ENCODE results near the gene PTPN6. TPM values are rescaled to one million over a fixed set of nuclear protein-coding genes. Genes with fewer than 3 reads are reported as not detected.

The PTPN6 gene
- total and polyA plus RNA-seq, 9 of the 15 experiments (the other 6 are each of a cell fraction or from before 2014, with no cell fraction given): 1.5 to 5.1 (median 3.9) TPM

- ChIA-PET POLR2A (interaction anchor here (0.5 to 1.3 kb wide), 2 partner anchors 41 kb away, joined by 3 read pairs; no protein-coding TSS in a partner anchor), CTCF (ENCODE audit: low intra/inter-chr PET ratio) (no interaction called here)
- Histone ChIP-seq H2AFZ (ENCODE audit: low read depth, low read length) (peak overlapping the region; percentile 98), H3K9me1 (ENCODE audit: control insufficient read depth, insufficient read depth, low read length) (no peaks in the 10 kb centered on the region), H3K27ac (ENCODE audit: extremely low read depth, low read depth, low read length) (0 out of 3 replicates have a peak overlapping the region, but pooled peaks have one; percentile 83), H3K9ac (ENCODE audit: insufficient read depth in 1 of 2, low read depth in 2 of 2, low read length in 2 of 2) (peak overlapping the region in 1 of 2 experiments; percentile 79; a peak in 1 of 4 replicates), H3K9me3 (replicated peaks; ENCODE audit: control insufficient read depth, insufficient read depth, low read depth, low read length) (no peaks in the 10 kb centered on the region; the same call in 1 of the 2 replicates), H4K20me1 (replicated peaks; ENCODE audit: control insufficient read depth, insufficient read depth, low read length) (no peaks in the 10 kb centered on the region), H3K27me3 (ENCODE audit: control insufficient read depth in 2 of 2, insufficient read depth in 2 of 2, low read length in 2 of 2) (no peaks in the 10 kb centered on the region), H3K4me3 (no peak overlapping the region), H3K79me2 (ENCODE audit: control insufficient read depth, insufficient read depth, low read length) (no peaks in the 10 kb centered on the region), H3K36me3 (ENCODE audit: control insufficient read depth, insufficient read depth, low read length) (no peaks in the 10 kb centered on the region), H3K4me2 (ENCODE audit: insufficient read depth, low read length) (peak overlapping the region; percentile 96; the same call in 1 of the 2 replicates), H3K4me1 (replicated peaks in 1 of 2; ENCODE audit: control insufficient read depth in 2 of 2, insufficient read depth in 2 of 2, low read length in 2 of 2) (peaks cover 13 to 25% of the 10 kb centered on the region in 2 experiments)
- WGBS (ENCODE audit: insufficient coverage, low coverage, missing lambda C conversion rate): 83% methylated on average over 1 of the region's 1 CpG
- FAIRE-seq (no peak), DNase-seq (ENCODE audit: extremely low read depth in 1 of 4, low spot score in 3 of 4) (no peak), ATAC-seq (no peak)
- intact Hi-C loops (cut with micrococcal nuclease) (no loop called here), in situ Hi-C loops (cut with MboI) (no loop called here)
- BruUV-seq (replicated peaks): no TSS peak
- TF ChIP-seq GABPB2 (CRISPR knock-in tag; conservative IDR thresholded peaks at IDR 0.05) (no peak), U2AF2 (optimal IDR thresholded peaks at IDR 0.05; ENCODE audit: low read depth, low read length) (no peak), USF1 (CRISPR knock-in tag; IDR thresholded peaks at IDR 0.05) (no peak), UBTF (IDR thresholded peaks at IDR 0.05; ENCODE audit: borderline replicate concordance in 1 of 2, low read depth in 2 of 2, low read length in 2 of 2) (no peak), ZNF124 (CRISPR knock-in tag; IDR thresholded peaks at IDR 0.05) (no peak), ADNP (tag; IDR thresholded peaks at IDR 0.05) (no peak), RERE (CRISPR knock-in tag; IDR thresholded peaks at IDR 0.05; ENCODE audit: borderline replicate concordance) (no peak), DMBX1 (CRISPR knock-in tag; IDR thresholded peaks at IDR 0.05; ENCODE audit: borderline replicate concordance) (no peak), NCOA6 (IDR thresholded peaks at IDR 0.05) (no peak), TEAD4 (IDR thresholded peaks at IDR 0.05; ENCODE audit: low read length) (no peak), TEAD4 (CRISPR knock-in tag; IDR thresholded peaks at IDR 0.05; ENCODE audit: borderline replicate concordance) (no peak), RBM25 (IDR thresholded peaks at IDR 0.05; ENCODE audit: low read depth, low read length, severe bottlenecking) (no peak), SLC30A9 (CRISPR knock-in tag; IDR thresholded peaks at IDR 0.05) (no peak)
Measured at GRCh38 chr12:6903722-6904121, 47.4 kb upstream of the PTPN6 start.

Measured in K562 (cell line).